H9 (cell line): ENCODE data around the gene ENO3. TPM values are rescaled to one million over a fixed set of nuclear protein-coding genes. Genes with fewer than 3 reads are reported as not detected.

Experiments
- DNase-seq: peaks from one replicate; pipeline ENCODE4 v3.0.0-alpha.2; 2017
- H2AFZ ChIP-seq: one replicate; pipeline ENCODE4 v1.6.1; 2013; ENCODE audit warnings: mild to moderate bottlenecking, low read length, control low read depth, moderate library complexity
- H2AK5ac ChIP-seq: 2 replicates; pipeline ENCODE4 v1.6.1; 2013; ENCODE audit warnings: low read length, control low read depth, mixed read lengths; ENCODE audit not compliant: insufficient read length
- H2BK120ac ChIP-seq: one replicate; pipeline ENCODE4 v1.6.1; 2013; ENCODE audit warnings: low read depth, mild to moderate bottlenecking, low read length, control low read depth, inconsistent platforms; ENCODE audit not compliant: poor library complexity, severe bottlenecking
- H2BK12ac ChIP-seq: 2 replicates; pipeline ENCODE4 v1.6.1; 2013; ENCODE audit warnings: low read length, control low read depth, mixed read lengths, low read depth; ENCODE audit not compliant: insufficient read length
- H2BK15ac ChIP-seq: 2 replicates; pipeline ENCODE4 v1.6.1; 2013; ENCODE audit warnings: low read depth, low read length, control low read depth
- H2BK20ac ChIP-seq: one replicate; pipeline ENCODE4 v1.6.1; 2013; ENCODE audit warnings: low read depth, mild to moderate bottlenecking, low read length, control low read depth, inconsistent platforms; ENCODE audit not compliant: poor library complexity, severe bottlenecking
- H2BK5ac ChIP-seq: 2 replicates; pipeline ENCODE4 v1.6.1; 2013; ENCODE audit warnings: low read length, control low read depth, mixed read lengths; ENCODE audit not compliant: insufficient read length
- H3K14ac ChIP-seq: 2 replicates; pipeline ENCODE4 v1.6.1; 2013; ENCODE audit warnings: low read length, control low read depth; ENCODE audit not compliant: insufficient read depth
- H3K18ac ChIP-seq: 2 replicates; pipeline ENCODE4 v1.6.1; 2013; ENCODE audit warnings: low read depth, mild to moderate bottlenecking, mixed read lengths, low read length, control low read depth; ENCODE audit not compliant: insufficient read length
- H3K23ac ChIP-seq: 2 replicates; pipeline ENCODE4 v1.6.1; 2013; ENCODE audit warnings: low read length, control low read depth, mixed read lengths, low read depth; ENCODE audit not compliant: insufficient read length
- H3K23me2 ChIP-seq: 2 replicates; pipeline ENCODE4 v1.6.1; 2013; ENCODE audit warnings: low read depth, mild to moderate bottlenecking, mixed read lengths, low read length, control low read depth; ENCODE audit not compliant: insufficient read length, poor library complexity, severe bottlenecking
- H3K27ac ChIP-seq: 2 replicates; pipeline ENCODE4 v1.5.1; 2013; ENCODE audit warnings: low read length, control low read depth, mixed read lengths, low read depth; ENCODE audit not compliant: insufficient read length
- H3K27me3 ChIP-seq: 2 replicates; pipeline ENCODE4 v1.6.1; 2013; ENCODE audit warnings: low read length, control low read depth, inconsistent platforms; ENCODE audit not compliant: insufficient read depth
- H3K4ac ChIP-seq: 2 replicates; pipeline ENCODE4 v1.6.1; 2013; ENCODE audit warnings: low read depth, mild to moderate bottlenecking, control low read depth, inconsistent platforms, low read length, moderate library complexity
- H3K4me1 ChIP-seq: 2 replicates; pipeline ENCODE4 v1.6.1; 2013; ENCODE audit warnings: low read length, control low read depth, inconsistent platforms; ENCODE audit not compliant: insufficient read depth
- H3K4me2 ChIP-seq: 2 replicates; pipeline ENCODE4 v1.6.1; 2013; ENCODE audit warnings: low read length, control low read depth, mixed read lengths; ENCODE audit not compliant: insufficient read length, insufficient read depth
- H3K56ac ChIP-seq: 2 replicates; pipeline ENCODE4 v1.6.1; 2013; ENCODE audit warnings: low read depth, mild to moderate bottlenecking, mixed read lengths, low read length, control low read depth; ENCODE audit not compliant: insufficient read length
- H3K79me1 ChIP-seq: 2 replicates; pipeline ENCODE4 v1.6.1; 2013; ENCODE audit warnings: low read depth, mild to moderate bottlenecking, moderate library complexity, low read length, control low read depth, inconsistent platforms; ENCODE audit not compliant: insufficient read depth, poor library complexity, severe bottlenecking
- H3K79me2 ChIP-seq: 2 replicates; pipeline ENCODE4 v1.6.1; 2013; ENCODE audit warnings: low read length, control low read depth, inconsistent platforms; ENCODE audit not compliant: insufficient read depth
- H3K9ac ChIP-seq: 2 replicates; pipeline ENCODE4 v1.6.1; 2013; ENCODE audit warnings: low read length, control low read depth, mixed read lengths; ENCODE audit not compliant: insufficient read length; ENCODE audit errors: extremely low read depth
- H3K9me3 ChIP-seq: one replicate; pipeline ENCODE4 v1.6.1; 2013; ENCODE audit warnings: low read depth, low read length, inconsistent platforms; ENCODE audit not compliant: control insufficient read depth
- H3T11ph ChIP-seq: one replicate; pipeline ENCODE4 v1.6.1; 2013; ENCODE audit warnings: mild to moderate bottlenecking, low read length, control low read depth, inconsistent platforms
- H4K20me1 ChIP-seq: one replicate; pipeline ENCODE4 v1.6.1; 2013; ENCODE audit not compliant: control insufficient read depth, insufficient read length, insufficient read depth
- H4K5ac ChIP-seq: 2 replicates; pipeline ENCODE4 v1.6.1; 2013; ENCODE audit warnings: low read depth, mild to moderate bottlenecking, mixed read lengths, low read length, control low read depth; ENCODE audit not compliant: insufficient read length
- H4K8ac ChIP-seq: replicated peaks from 2 replicates; pipeline ENCODE4 v1.6.1; 2013; ENCODE audit warnings: low read length, control low read depth, mixed read lengths, low read depth; ENCODE audit not compliant: insufficient read length
- H4K91ac ChIP-seq: 2 replicates; pipeline ENCODE4 v1.6.1; 2013; ENCODE audit warnings: low read depth, mild to moderate bottlenecking, moderate library complexity, mixed read lengths, low read length, control low read depth; ENCODE audit not compliant: insufficient read length
- H3K27ac Mint-ChIP-seq, 3 experiments: 2 replicates in 2 of 3; 3 replicates in 1 of 3; pipeline ENCODE4 v1.8.0; 2020 to 2021; ENCODE audit warnings: mixed read lengths in 3 of 3, mild to moderate bottlenecking in 1 of 3, moderate library complexity in 1 of 3
- H3K27me3 Mint-ChIP-seq: 2 replicates; pipeline ENCODE4 v1.8.0; 2021; ENCODE audit warnings: low read depth, mild to moderate bottlenecking, moderate library complexity, mixed read lengths
- H3K36me3 Mint-ChIP-seq, 3 experiments: 2 replicates in 2 of 3; 3 replicates in 1 of 3; pipeline ENCODE4 v1.8.0; 2020 to 2021; ENCODE audit warnings: low read depth in 3 of 3, mixed read lengths in 3 of 3; ENCODE audit not compliant: insufficient read depth in 1 of 3
- H3K4me1 Mint-ChIP-seq, 2 experiments: 2 replicates each; pipeline ENCODE4 v1.8.0; 2020; ENCODE audit warnings: mixed read lengths in 2 of 2
- H3K4me3 Mint-ChIP-seq, 2 experiments: 2 replicates in 1 of 2; 3 replicates in 1 of 2; pipeline ENCODE4 v1.8.0; 2020 to 2021; ENCODE audit warnings: mild to moderate bottlenecking in 2 of 2, mixed read lengths in 2 of 2, moderate library complexity in 1 of 2
- H3K9me3 Mint-ChIP-seq, 2 experiments: 2 replicates in 1 of 2; 3 replicates in 1 of 2; pipeline ENCODE4 v1.8.0; 2020; ENCODE audit warnings: mild to moderate bottlenecking in 2 of 2, mixed read lengths in 2 of 2, moderate library complexity in 1 of 2
- CTCF ChIP-seq: fragments of 200-600 bp; sonication (generic); conservative IDR thresholded peaks from 3 replicates; pipeline ENCODE4 v1.8.0; 2021; ENCODE audit warnings: antibody characterized with exemption, mild to moderate bottlenecking
- WGBS: extraction: QIAGEN DNeasy Blood & Tissue Kit; methylation state at CpG from one replicate; pipeline ENCODE4 v1.1.7; 2013; ENCODE audit warnings: missing lambda C conversion rate, low lambda C conversion rate, mixed read lengths; ENCODE audit not compliant: insufficient read length; ENCODE audit errors: extremely low coverage; 5-methylcytosine and 5-hydroxymethylcytosine counted together
- total RNA-seq: library from RNA; stranded (reverse); gene quantifications from 2 replicates; pipeline ENCODE4 v1.2.1, GENCODE V29; 2021

Gene ENO3
- total RNA-seq, 1 experiment from 2014 or later, result 25.4 TPM

- no CpG with 5 or more reads among the region's 6 CpGs for WGBS
- H3K4me1 ChIP-seq, result peaks cover 10% of the 10 kb centered on the region; the same call in 1 of the 2 replicates
- no peak overlapping the region for H3K56ac ChIP-seq
- H4K8ac ChIP-seq, result no peak overlapping the region
- no peaks in the 10 kb centered on the region for H3K79me1 ChIP-seq
- no peaks in the 10 kb centered on the region for H3K9me3 ChIP-seq
- no peak overlapping the region for H2BK20ac ChIP-seq
- Mint-ChIP-seq H3K27me3 (peaks cover 38% of the 10 kb centered on the region), H3K36me3 (peaks cover 20 to 38% (median 24%) of the 10 kb centered on the region in 3 experiments), H3K27ac (no peak overlapping the region), H3K4me3 (no peak overlapping the region), H3K9me3 (no peaks in the 10 kb centered on the region), H3K4me1 (peaks cover 31% of the 10 kb centered on the region in 2 experiments)
- no peak overlapping the region for H3T11ph ChIP-seq
- H3K4ac ChIP-seq, result no peak overlapping the region
- no peaks in the 10 kb centered on the region for H4K20me1 ChIP-seq
- no peak overlapping the region for H3K14ac ChIP-seq
- H2BK12ac ChIP-seq, result no peak overlapping the region
- H4K91ac ChIP-seq, result no peak overlapping the region
- no peak overlapping the region for H3K27ac ChIP-seq
- no peak overlapping the region for H2BK15ac ChIP-seq
- H3K23me2 ChIP-seq, result peaks cover 17% of the 10 kb centered on the region
- peaks cover 2% of the 10 kb centered on the region; the same call in 1 of the 2 replicates for H3K79me2 ChIP-seq
- H3K23ac ChIP-seq, result no peak overlapping the region
- no peak overlapping the region for H3K4me2 ChIP-seq
- no peak overlapping the region for H2AK5ac ChIP-seq
- no peak overlapping the region for H4K5ac ChIP-seq
- no peak overlapping the region for H2AFZ ChIP-seq
- no peak for TF ChIP-seq CTCF
- no peak overlapping the region for H2BK120ac ChIP-seq
- H3K9ac ChIP-seq, result no peak overlapping the region
- H3K27me3 ChIP-seq, result peaks cover 11% of the 10 kb centered on the region; the same call in 1 of the 2 replicates
- DNase-seq, result no peak
- H3K18ac ChIP-seq, result no peak overlapping the region
- no peak overlapping the region for H2BK5ac ChIP-seq
Observed at GRCh38 chr17:4971826-4972225, 20.9 kb downstream of the ENO3 start.
